ENCODE data around the gene CKM.
"Not testable (repeated sequence)": the region's sequence is repeated elsewhere in the genome, so short reads cannot be mapped to it uniquely, and the experiment has no call there.

GRCh38 chr19:45334881-45335280 is 12.2 kb upstream of the CKM start:
- TF ChIP-seq EZH2 (IDR thresholded peaks at IDR 0.05; ENCODE audit: borderline replicate concordance, low read length); CTCF (IDR thresholded peaks at IDR 0.05; ENCODE audit: low read length): not testable (repeated sequence)
